ENCODE measurements around the gene HOXC4. TPM values are rescaled to one million over a fixed set of nuclear protein-coding genes. Genes with fewer than 3 reads are reported as not detected.

HOXC4 gene
- total and polyA plus RNA-seq, 2 of the 8 experiments (the other 6 are each of a cell fraction or from before 2014, with no cell fraction given): not detected

GRCh38 chr12:54065677-54066076 is 12.0 kb downstream of the HOXC4 start (continued):
- no peak for TF ChIP-seq CHD7 (IDR thresholded peaks at IDR 0.05; ENCODE audit: insufficient replicate concordance, low read length)
- no peak for TF ChIP-seq BACH1 (IDR thresholded peaks at IDR 0.05; ENCODE audit: low read length)
- no peak for TF ChIP-seq EP300 (IDR thresholded peaks at IDR 0.05; ENCODE audit: borderline replicate concordance in 1 of 2, low read depth in 2 of 2, low read length in 2 of 2)
- no peak for TF ChIP-seq FOSL1 (IDR thresholded peaks at IDR 0.05; ENCODE audit: insufficient read depth, low read depth, low read length)
- TF ChIP-seq RAD21 (IDR thresholded peaks at IDR 0.05 in 1 of 2, conservative IDR thresholded peaks at IDR 0.05 in 1 of 2; ENCODE audit: low read depth in 2 of 2, low read length in 2 of 2): no peak
- no peak for TF ChIP-seq SIX5 (IDR thresholded peaks at IDR 0.05; ENCODE audit: low read depth, low read length)
- no peak for TF ChIP-seq BRCA1 (IDR thresholded peaks at IDR 0.05; ENCODE audit: low read depth, low read length)
- TF ChIP-seq TBP (IDR thresholded peaks at IDR 0.05; ENCODE audit: low read depth, low read length): no peak

Measured in H1 (cell line).